Neuronal stem cell (in vitro differentiated cells): ENCODE results near the gene CTNNA1.

Source experiments
- DNase-seq: peaks from one replicate; pipeline ENCODE4 v3.0.0-alpha.2; 2013; ENCODE audit warnings: low spot score
- H2AFZ ChIP-seq: one replicate; pipeline ENCODE4 v1.6.1; 2013; ENCODE audit warnings: mild to moderate bottlenecking, low read length, inconsistent platforms
- H2AK5ac ChIP-seq: 2 replicates; pipeline ENCODE4 v1.6.1; 2013; ENCODE audit warnings: low read depth, mild to moderate bottlenecking, inconsistent platforms, low read length, moderate library complexity, mixed read lengths
- H2BK120ac ChIP-seq: 2 replicates; pipeline ENCODE4 v1.6.1; 2013; ENCODE audit warnings: low read depth, mild to moderate bottlenecking, inconsistent platforms, low read length, moderate library complexity, mixed read lengths
- H2BK12ac ChIP-seq: one replicate; pipeline ENCODE4 v1.6.1; 2013; ENCODE audit warnings: low read length, inconsistent platforms
- H2BK15ac ChIP-seq: 2 replicates; pipeline ENCODE4 v1.6.1; 2013; ENCODE audit warnings: mild to moderate bottlenecking, low read length, inconsistent platforms, mixed read lengths
- H2BK5ac ChIP-seq: one replicate; pipeline ENCODE4 v1.6.1; 2013; ENCODE audit warnings: inconsistent platforms, mild to moderate bottlenecking, low read length, moderate library complexity
- H3K14ac ChIP-seq: one replicate; pipeline ENCODE4 v1.6.1; 2013; ENCODE audit warnings: low read length, inconsistent platforms
- H3K18ac ChIP-seq: 2 replicates; pipeline ENCODE4 v1.6.1; 2013; ENCODE audit warnings: low read length, inconsistent platforms
- H3K23ac ChIP-seq: 2 replicates; pipeline ENCODE4 v1.6.1; 2013; ENCODE audit warnings: low read depth, mild to moderate bottlenecking, mixed read lengths, low read length, inconsistent platforms; ENCODE audit not compliant: poor library complexity
- H3K27ac ChIP-seq: replicated peaks from 3 replicates; pipeline ENCODE4 v1.5.1; 2013; ENCODE audit warnings: low read length, inconsistent platforms
- H3K27me3 ChIP-seq, 3 experiments: 2 replicates each; pipeline ENCODE4 v1.6.1; 2013; ENCODE audit warnings: low read length in 3 of 3, mild to moderate bottlenecking in 2 of 3, inconsistent platforms in 1 of 3, low read depth in 1 of 3, mixed read lengths in 1 of 3, moderate library complexity in 1 of 3; ENCODE audit not compliant: control insufficient read depth in 3 of 3, insufficient read depth in 3 of 3
- H3K36me3 ChIP-seq, 2 donors: replicated peaks in 1 of 2; 2 replicates each; pipeline ENCODE4 v1.6.1; 2013; ENCODE audit warnings: low read length in 2 of 2; ENCODE audit not compliant: control insufficient read depth in 2 of 2, insufficient read depth in 2 of 2
- H3K4ac ChIP-seq: 2 replicates; pipeline ENCODE4 v1.6.1; 2013; ENCODE audit warnings: inconsistent platforms, mild to moderate bottlenecking, low read length, moderate library complexity
- H3K4me1 ChIP-seq, 2 donors: 1 replicate in 1 of 2; 2 replicates in 1 of 2; pipeline ENCODE4 v1.6.1; 2013; ENCODE audit warnings: low read length in 2 of 2, low read depth in 1 of 2; ENCODE audit not compliant: control insufficient read depth in 2 of 2, insufficient read depth in 1 of 2
- H3K4me2 ChIP-seq: one replicate; pipeline ENCODE4 v1.6.1; 2013; ENCODE audit warnings: mild to moderate bottlenecking, low read length, inconsistent platforms; ENCODE audit not compliant: insufficient read depth, poor library complexity, severe bottlenecking
- H3K4me3 ChIP-seq, 2 donors: 2 replicates each; pipeline ENCODE4 v1.5.1; 2013; ENCODE audit warnings: low read length in 2 of 2, mild to moderate bottlenecking in 2 of 2, inconsistent platforms in 1 of 2, moderate library complexity in 1 of 2
- H3K79me1 ChIP-seq: one replicate; pipeline ENCODE4 v1.6.1; 2013; ENCODE audit warnings: low read depth, mild to moderate bottlenecking, inconsistent platforms, low read length, moderate library complexity
- H3K9ac ChIP-seq: one replicate; pipeline ENCODE4 v1.6.1; 2013; ENCODE audit warnings: mild to moderate bottlenecking, low read depth, low read length, inconsistent platforms; ENCODE audit not compliant: poor library complexity
- H3K9me3 ChIP-seq, 2 donors: replicated peaks in 1 of 2; 2 replicates each; pipeline versions ENCODE3 to v1.6.1; 2013; ENCODE audit warnings: low read length in 2 of 2, mild to moderate bottlenecking in 2 of 2, inconsistent platforms in 1 of 2, low read depth in 1 of 2, mixed read lengths in 1 of 2, moderate library complexity in 1 of 2; ENCODE audit not compliant: control insufficient read depth in 2 of 2, insufficient read depth in 1 of 2
- H4K8ac ChIP-seq: one replicate; pipeline ENCODE4 v1.6.1; 2013; ENCODE audit warnings: low read depth, mild to moderate bottlenecking, inconsistent platforms, low read length, moderate library complexity
- H4K91ac ChIP-seq: one replicate; pipeline ENCODE4 v1.6.1; 2013; ENCODE audit warnings: low read length, low read depth, mild to moderate bottlenecking, inconsistent platforms; ENCODE audit not compliant: poor library complexity
- WGBS, 2 donors: extraction: QIAGEN DNeasy Blood & Tissue Kit; methylation state at CpG; one replicate each; pipeline ENCODE4 v1.1.7; 2013; ENCODE audit warnings: missing lambda C conversion rate in 2 of 2, mixed read lengths in 1 of 2; ENCODE audit not compliant: insufficient read length in 2 of 2, insufficient replicate concordance in 1 of 2; ENCODE audit errors: extremely low coverage in 2 of 2; 5-methylcytosine and 5-hydroxymethylcytosine counted together

Gene CTNNA1

GRCh38 chr5:138912093-138912492, 158.9 kb downstream of the CTNNA1 start:
- H2BK120ac ChIP-seq: no peak overlapping the region
- no peak for DNase-seq
- no peaks in the 10 kb centered on the region for H3K9me3 ChIP-seq
- H3K18ac ChIP-seq: no peak overlapping the region
- no peak overlapping the region for H2BK15ac ChIP-seq
- H4K91ac ChIP-seq: no peak overlapping the region
- H2BK5ac ChIP-seq: no peak overlapping the region
- H3K4me3 ChIP-seq: no peak overlapping the region
- no peak overlapping the region for H3K27ac ChIP-seq
- no peaks in the 10 kb centered on the region for H3K79me1 ChIP-seq
- no peak overlapping the region for H2AK5ac ChIP-seq
- H3K23ac ChIP-seq: no peak overlapping the region
- no peak overlapping the region for H4K8ac ChIP-seq
- H2BK12ac ChIP-seq: no peak overlapping the region
- H2AFZ ChIP-seq: no peak overlapping the region
- H3K14ac ChIP-seq: no peak overlapping the region
- WGBS, 2 donors: no CpG with 5 or more reads among the region's 4 CpGs
- H3K4me1 ChIP-seq: no peaks in the 10 kb centered on the region
- H3K4ac ChIP-seq: no peak overlapping the region
- H3K36me3 ChIP-seq: peaks cover 3 to 79% of the 10 kb centered on the region in 2 donors
- H3K9ac ChIP-seq: no peak overlapping the region
- H3K4me2 ChIP-seq: no peak overlapping the region
- H3K27me3 ChIP-seq: no peaks in the 10 kb centered on the region

- no peak overlapping the region for H2BK12ac ChIP-seq
- H2BK15ac ChIP-seq: no peak overlapping the region
- H3K79me1 ChIP-seq: no peaks in the 10 kb centered on the region
- H3K9ac ChIP-seq: no peak overlapping the region
- no peak overlapping the region for H2AFZ ChIP-seq
- H3K27ac ChIP-seq: no peak overlapping the region
- no peak overlapping the region for H3K4ac ChIP-seq
- no CpG with 5 or more reads among the region's 3 CpGs for WGBS, 2 donors
- H4K8ac ChIP-seq: no peak overlapping the region
- H3K9me3 ChIP-seq: no peaks in the 10 kb centered on the region
- no peak for DNase-seq
- no peaks in the 10 kb centered on the region for H3K27me3 ChIP-seq
- no peak overlapping the region for H3K4me2 ChIP-seq
- H3K4me3 ChIP-seq: no peak overlapping the region
- H2AK5ac ChIP-seq: no peak overlapping the region
- no peak overlapping the region for H2BK5ac ChIP-seq
- no peak overlapping the region for H4K91ac ChIP-seq
- H3K14ac ChIP-seq: no peak overlapping the region
- no peak overlapping the region for H3K23ac ChIP-seq
- no peak overlapping the region for H2BK120ac ChIP-seq
- peaks cover 0 to 2% of the 10 kb centered on the region in 2 donors for H3K4me1 ChIP-seq
- H3K36me3 ChIP-seq: peaks cover 4 to 82% of the 10 kb centered on the region in 2 donors
- H3K18ac ChIP-seq: no peak overlapping the region
Observed at GRCh38 chr5:138913773-138914172, 160.5 kb downstream of the CTNNA1 start.

GRCh38 chr5:138914338-138914737, 161.1 kb downstream of the CTNNA1 start:
- Histone ChIP-seq H3K14ac (no peak overlapping the region), H2BK15ac (no peak overlapping the region), H3K9ac (no peak overlapping the region), H2BK12ac (no peak overlapping the region), H3K4me1 (peaks cover 0 to 2% of the 10 kb centered on the region in 2 donors), H3K18ac (no peak overlapping the region), H2AFZ (no peak overlapping the region), H3K23ac (no peak overlapping the region), H3K4ac (no peak overlapping the region), H3K4me3 (no peak overlapping the region), H3K27me3 (no peaks in the 10 kb centered on the region), H3K79me1 (no peaks in the 10 kb centered on the region), H2AK5ac (no peak overlapping the region), H3K36me3 (peaks cover 5 to 82% of the 10 kb centered on the region in 2 donors), H3K9me3 (no peaks in the 10 kb centered on the region), H4K91ac (no peak overlapping the region), H3K27ac (no peak overlapping the region), H4K8ac (no peak overlapping the region), H3K4me2 (no peak overlapping the region), H2BK5ac (no peak overlapping the region), H2BK120ac (no peak overlapping the region)
- WGBS, 2 donors: no CpG with 5 or more reads among the region's 3 CpGs
- DNase-seq: no peak

- Histone ChIP-seq H3K4me2 (no peak overlapping the region), H3K9me3 (no peaks in the 10 kb centered on the region), H3K36me3 (peaks cover 5 to 72% of the 10 kb centered on the region in 2 donors), H2BK12ac (no peak overlapping the region), H3K18ac (no peak overlapping the region), H3K14ac (no peak overlapping the region), H3K9ac (no peak overlapping the region), H3K27me3 (no peaks in the 10 kb centered on the region), H3K27ac (no peak overlapping the region), H2BK5ac (no peak overlapping the region), H3K4ac (no peak overlapping the region), H3K23ac (no peak overlapping the region), H2BK15ac (no peak overlapping the region), H3K4me1 (peaks cover 0 to 2% of the 10 kb centered on the region in 2 donors), H4K91ac (no peak overlapping the region), H2AK5ac (no peak overlapping the region), H2AFZ (no peak overlapping the region), H2BK120ac (no peak overlapping the region), H3K79me1 (peaks cover 3% of the 10 kb centered on the region), H4K8ac (no peak overlapping the region), H3K4me3 (no peak overlapping the region)
- no CpG with 5 or more reads among the region's 4 CpGs for WGBS, 2 donors
- no peak for DNase-seq
Observed at GRCh38 chr5:138918686-138919085, 165.5 kb downstream of the CTNNA1 start.
